HEK293 (cell line): ENCODE results near the gene RASSF10.

Experiments used
- CTCF ChIA-PET: fragments of 350-600 bp; formaldehyde crosslinking; extraction: SDS; loops from one replicate; lab custom pipeline; 2021; ENCODE audit warnings: antibody characterized with exemption; lab: Yijun Ruan, JAX
- POLR2A ChIA-PET: fragments of 300-600 bp; formaldehyde crosslinking; extraction: SDS; loops from one replicate; lab custom pipeline; 2020; ENCODE audit warnings: antibody characterized with exemption, inconsistent platforms; lab: Yijun Ruan, JAX
- H3K27ac ChIP-seq: fragments of 200-500 bp; sonication (Bioruptor generic); 2 replicates; pipeline ENCODE4 v1.5.1; 2014; ENCODE audit warnings: low read depth, low read length, control low read depth, inconsistent platforms; ENCODE audit errors: extremely low read depth
- H3K36me3 ChIP-seq, 2 experiments: fragments of 200-500 bp in 1 of 2; sonication (Bioruptor generic) in 1 of 2; 1 replicate in 1 of 2; 2 replicates in 1 of 2; pipeline ENCODE4 v1.5.1; 2014 to 2017; ENCODE audit warnings: inconsistent platforms in 2 of 2, low read length in 2 of 2; ENCODE audit not compliant: control insufficient read depth in 2 of 2, insufficient read depth in 1 of 2
- H3K4me1 ChIP-seq: fragments of 200-500 bp; sonication (Bioruptor generic); 2 replicates; pipeline ENCODE4 v1.5.1; 2014; ENCODE audit warnings: mild to moderate bottlenecking, low read length, inconsistent platforms; ENCODE audit not compliant: control insufficient read depth, insufficient read depth
- H3K4me3 ChIP-seq: 2 replicates; pipeline ENCODE4 v1.5.1; 2011; ENCODE audit warnings: low read depth, mild to moderate bottlenecking, control low read depth, low read length, moderate library complexity
- H3K9me3 ChIP-seq: fragments of 200-500 bp; sonication (Bioruptor generic); 2 replicates; pipeline ENCODE4 v1.5.1; 2014; ENCODE audit warnings: low read depth, low read length, inconsistent platforms; ENCODE audit not compliant: control insufficient read depth, insufficient read depth
- BCL11A ChIP-seq: fragments of 450-650 bp; formaldehyde crosslinking; IDR thresholded peaks from 2 replicates; pipeline ENCODE4 v1.5.1; 2016; ENCODE audit warnings: low read depth, missing biosample characterization, missing genetic modification characterization
- FEZF1 ChIP-seq: fragments of 450-650 bp; formaldehyde crosslinking; IDR thresholded peaks from 2 replicates; pipeline ENCODE4 v1.5.1; 2016; ENCODE audit warnings: missing biosample characterization, missing genetic modification characterization
- KLF1 ChIP-seq: fragments of 450-650 bp; formaldehyde crosslinking; IDR thresholded peaks from 2 replicates; pipeline ENCODE4 v1.5.1; 2016; ENCODE audit warnings: missing biosample characterization, missing genetic modification characterization
- MYNN ChIP-seq: fragments of 450-650 bp; formaldehyde crosslinking; IDR thresholded peaks from 2 replicates; pipeline ENCODE4 v1.5.1; 2016; ENCODE audit warnings: missing biosample characterization, missing genetic modification characterization, borderline replicate concordance
- SALL2 ChIP-seq: fragments of 450-650 bp; formaldehyde crosslinking; IDR thresholded peaks from 2 replicates; pipeline ENCODE4 v1.5.0; 2017; ENCODE audit warnings: missing biosample characterization, mild to moderate bottlenecking, missing genetic modification characterization, borderline replicate concordance
- SP7 ChIP-seq: fragments of 450-650 bp; formaldehyde crosslinking; IDR thresholded peaks from 2 replicates; pipeline ENCODE4 v1.5.1; 2016; ENCODE audit warnings: missing biosample characterization, missing genetic modification characterization
- ZBTB26 ChIP-seq: fragments of 450-650 bp; formaldehyde crosslinking; optimal IDR thresholded peaks from 2 replicates; pipeline ENCODE3; 2016; ENCODE audit warnings: missing biosample characterization, mild to moderate bottlenecking, missing genetic modification characterization
- ZFP37 ChIP-seq: fragments of 450-650 bp; formaldehyde crosslinking; IDR thresholded peaks from 2 replicates; pipeline ENCODE4 v1.5.1; 2016; ENCODE audit warnings: missing biosample characterization, missing genetic modification characterization
- ZNF133 ChIP-seq: fragments of 450-650 bp; formaldehyde crosslinking; IDR thresholded peaks from 2 replicates; pipeline ENCODE4 v1.5.1; 2016; ENCODE audit warnings: missing biosample characterization, missing genetic modification characterization
- ZNF169 ChIP-seq: fragments of 450-650 bp; formaldehyde crosslinking; IDR thresholded peaks from 2 replicates; pipeline ENCODE4 v1.5.1; 2016; ENCODE audit warnings: missing biosample characterization, missing genetic modification characterization
- ZNF223 ChIP-seq: fragments of 450-650 bp; formaldehyde crosslinking; IDR thresholded peaks from 2 replicates; pipeline ENCODE4 v1.5.1; 2016; ENCODE audit warnings: missing biosample characterization, missing genetic modification characterization
- ZNF274 ChIP-seq, 2 experiments: fragments of 200-500 bp in 1 of 2; fragments of 450-650 bp in 1 of 2; sonication (Bioruptor generic) in 1 of 2; formaldehyde crosslinking in 1 of 2; IDR thresholded peaks; 2 replicates each; pipeline versions ENCODE4 v1.5.1 to v1.6.1; 2014 to 2016; ENCODE audit warnings: borderline replicate concordance in 1 of 2, inconsistent platforms in 1 of 2, low read length in 1 of 2, missing biosample characterization in 1 of 2, missing genetic modification characterization in 1 of 2
- ZNF391 ChIP-seq: fragments of 450-650 bp; formaldehyde crosslinking; IDR thresholded peaks from 2 replicates; pipeline ENCODE4 v1.5.1; 2016; ENCODE audit warnings: low read depth, missing biosample characterization, missing genetic modification characterization, borderline replicate concordance
- ZNF513 ChIP-seq: fragments of 450-650 bp; IDR thresholded peaks from 2 replicates; pipeline ENCODE4 v1.5.1; 2018; ENCODE audit warnings: missing biosample characterization, missing genetic modification characterization
- ZNF518A ChIP-seq: fragments of 450-650 bp; formaldehyde crosslinking; conservative IDR thresholded peaks from 2 replicates; pipeline ENCODE4 v1.5.1; 2016; ENCODE audit warnings: low read depth, missing biosample characterization, missing genetic modification characterization
- ZNF521 ChIP-seq: fragments of 450-650 bp; formaldehyde crosslinking; IDR thresholded peaks from 2 replicates; pipeline ENCODE4 v1.5.1; 2017; ENCODE audit warnings: missing biosample characterization, mild to moderate bottlenecking, missing genetic modification characterization
- ZNF561 ChIP-seq: fragments of 450-650 bp; IDR thresholded peaks from 2 replicates; pipeline ENCODE4 v1.5.1; 2018; ENCODE audit warnings: missing biosample characterization, missing genetic modification characterization, borderline replicate concordance
- ZNF621 ChIP-seq: fragments of 450-650 bp; formaldehyde crosslinking; IDR thresholded peaks from 2 replicates; pipeline ENCODE4 v1.5.1; 2017; ENCODE audit warnings: missing biosample characterization, missing genetic modification characterization
- ZNF623 ChIP-seq: fragments of 450-650 bp; formaldehyde crosslinking; IDR thresholded peaks from 2 replicates; pipeline ENCODE4 v1.5.1; 2016; ENCODE audit warnings: missing biosample characterization, missing genetic modification characterization
- ZNF624 ChIP-seq: fragments of 450-650 bp; formaldehyde crosslinking; IDR thresholded peaks from 2 replicates; pipeline ENCODE4 v1.5.1; 2017; ENCODE audit warnings: missing biosample characterization, missing genetic modification characterization
- ZNF664 ChIP-seq: fragments of 450-650 bp; formaldehyde crosslinking; IDR thresholded peaks from 2 replicates; pipeline ENCODE4 v1.5.1; 2016; ENCODE audit warnings: missing biosample characterization, missing genetic modification characterization
- ZNF768 ChIP-seq: fragments of 450-650 bp; formaldehyde crosslinking; IDR thresholded peaks from 2 replicates; pipeline ENCODE4 v1.5.1; 2018; ENCODE audit warnings: missing biosample characterization, mild to moderate bottlenecking, missing genetic modification characterization
- ZNF830 ChIP-seq: fragments of 450-650 bp; IDR thresholded peaks from 2 replicates; pipeline ENCODE4 v1.5.0; 2018; ENCODE audit warnings: missing biosample characterization, missing genetic modification characterization, low read depth, mild to moderate bottlenecking, moderate library complexity
- ZSCAN30 ChIP-seq: fragments of 450-650 bp; IDR thresholded peaks from 2 replicates; pipeline ENCODE4 v1.5.1; 2018; ENCODE audit warnings: missing biosample characterization, mild to moderate bottlenecking, missing genetic modification characterization, moderate library complexity

Gene RASSF10

GRCh38 chr11:13036235-13036634 is 27.1 kb downstream of the RASSF10 start (continued):
- no peak for TF ChIP-seq ZNF518A (tag by site-specific recombination)
- TF ChIP-seq ZNF623 (tag by site-specific recombination), result no peak
- no peak for TF ChIP-seq ZNF621 (tag by site-specific recombination)

GRCh38 chr11:13038366-13038765 is 29.2 kb downstream of the RASSF10 start:
- Histone ChIP-seq H3K4me1 (no peaks in the 10 kb centered on the region), H3K4me3 (no peak overlapping the region), H3K36me3 (no peaks in the 10 kb centered on the region), H3K27ac (no peak overlapping the region), H3K9me3 (no peaks in the 10 kb centered on the region)
- CTCF ChIA-PET, result interaction anchor here (0.6 kb wide), 1 partner anchor 470 kb away, joined by 3 read pairs; no protein-coding TSS in a partner anchor
- TF ChIP-seq ZNF768 (tag by site-specific recombination) (no peak), KLF1 (tag by site-specific recombination) (no peak), FEZF1 (tag by site-specific recombination) (no peak), ZNF223 (tag by site-specific recombination) (no peak), ZNF561 (tag by site-specific recombination) (no peak), BCL11A (tag by site-specific recombination) (no peak), SP7 (no peak), ZSCAN30 (no peak), SALL2 (no peak), ZNF391 (tag by site-specific recombination) (no peak), ZNF521 (tag by site-specific recombination) (no peak), ZNF133 (tag by site-specific recombination) (no peak), ZNF274 (IDR thresholded peaks at IDR 0.05; ENCODE audit: low read length) (no peak), ZNF274 (tag by site-specific recombination; IDR thresholded peaks at IDR 0.05; ENCODE audit: borderline replicate concordance) (no peak)
- POLR2A ChIA-PET, result no interaction called here

- CTCF ChIA-PET, result interaction anchor here (0.6 kb wide), 1 partner anchor 168 kb away, joined by 3 read pairs; no protein-coding TSS in a partner anchor
- H3K9me3 ChIP-seq, result no peaks in the 10 kb centered on the region
- POLR2A ChIA-PET, result no interaction called here
- no peak overlapping the region for H3K4me3 ChIP-seq
- no peaks in the 10 kb centered on the region for H3K4me1 ChIP-seq
- no peaks in the 10 kb centered on the region for H3K36me3 ChIP-seq
- H3K27ac ChIP-seq, result no peak overlapping the region
- TF ChIP-seq ZFP37 (no peak), ZNF169 (no peak), ZNF624 (tag by site-specific recombination) (no peak), ZNF513 (tag by site-specific recombination) (no peak), MYNN (tag by site-specific recombination) (no peak), ZNF664 (tag by site-specific recombination) (no peak), ZBTB26 (no peak), ZNF830 (no peak)
These were observed 30.0 kb downstream of the RASSF10 start for GRCh38 chr11:13039126-13039525.
